HepG2 (cell line): ENCODE results near the gene EIF5B. TPM values are rescaled to one million over a fixed set of nuclear protein-coding genes. Genes with fewer than 3 reads are reported as not detected.

Experiments used
- FOSL1 ChIP-seq: sonication (generic); formaldehyde crosslinking; IDR thresholded peaks from 2 replicates; pipeline ENCODE4 v1.9.0; 2021; ENCODE audit warnings: missing genetic modification reagents, borderline replicate concordance
- HCFC1 ChIP-seq: fragments of 150-350 bp; IDR thresholded peaks from 2 replicates; pipeline ENCODE4 v1.6.1; 2014; ENCODE audit warnings: low read depth, low read length
- JUND ChIP-seq: sonication (generic); formaldehyde crosslinking; IDR thresholded peaks from 2 replicates; pipeline ENCODE4 v1.8.0; 2022; ENCODE audit warnings: mild to moderate bottlenecking, missing genetic modification reagents
- MTF2 ChIP-seq: sonication (generic); formaldehyde crosslinking; IDR thresholded peaks from 2 replicates; pipeline ENCODE4 v1.5.0; 2020; ENCODE audit warnings: missing genetic modification reagents, borderline replicate concordance
- NFIB ChIP-seq: sonication (generic); formaldehyde crosslinking; IDR thresholded peaks from 2 replicates; pipeline ENCODE4 v1.9.0; 2021; ENCODE audit warnings: missing genetic modification reagents, mild to moderate bottlenecking, borderline replicate concordance
- SCMH1 ChIP-seq: sonication (generic); formaldehyde crosslinking; IDR thresholded peaks from 2 replicates; pipeline ENCODE4 v1.9.0; 2021; ENCODE audit warnings: missing genetic modification reagents, mild to moderate bottlenecking, borderline replicate concordance
- THAP11 ChIP-seq: IDR thresholded peaks from 2 replicates; pipeline ENCODE4 v1.6.1; 2016; ENCODE audit warnings: missing biosample characterization, missing genetic modification reagents
- TP53 ChIP-seq: sonication (generic); formaldehyde crosslinking; conservative IDR thresholded peaks from 2 replicates; pipeline ENCODE4 v1.4.0; 2020; ENCODE audit warnings: missing genetic modification reagents
- U2AF2 ChIP-seq: fragments of 200-400 bp; formaldehyde crosslinking; IDR thresholded peaks from 2 replicates; pipeline ENCODE4 v1.6.1; 2017; ENCODE audit warnings: low read depth, mild to moderate bottlenecking, low read length
- ZBTB21 ChIP-seq: sonication (generic); formaldehyde crosslinking; IDR thresholded peaks from 2 replicates; pipeline ENCODE4 v1.4.0; 2020; ENCODE audit warnings: missing genetic modification reagents
- ZC3H13 ChIP-seq: sonication (generic); formaldehyde crosslinking; IDR thresholded peaks from 2 replicates; pipeline ENCODE4 v1.8.1; 2023; ENCODE audit warnings: mild to moderate bottlenecking, missing genetic modification reagents, moderate library complexity
- ZNF768 ChIP-seq: sonication (generic); formaldehyde crosslinking; IDR thresholded peaks from 2 replicates; pipeline ENCODE4 v1.4.0; 2020; ENCODE audit warnings: missing genetic modification reagents
- ZNF878 ChIP-seq: sonication (generic); formaldehyde crosslinking; IDR thresholded peaks from 2 replicates; pipeline ENCODE4 v1.8.1; 2023; ENCODE audit warnings: mild to moderate bottlenecking, missing genetic modification reagents, moderate library complexity
- polyA plus RNA-seq, 8 experiments: library from polyadenylated mRNA; depleted of rRNA in 3 of 8; stranded (reverse) in 7 of 8; unstranded in 1 of 8; fragments of >200 nt; fragmentation: Illumina TruSeq in 4 of 8; extraction: Trizol in 4 of 8; gene quantifications; 2 replicates each; pipeline versions ENCODE4 v1.2.1 to v1.2.3, GENCODE V29; 2011 to 2016; ENCODE audit warnings: low read depth in 4 of 8, missing spikeins in 1 of 8, mixed read lengths in 1 of 8; ENCODE audit not compliant: insufficient read depth in 1 of 8
- total RNA-seq, 5 experiments: library from RNA; depleted of rRNA; stranded (reverse); fragments of >200 nt; fragmentation: Illumina TruSeq; extraction: Trizol; gene quantifications; 2 replicates each; pipeline ENCODE4 v1.2.3, GENCODE V29; 2016; ENCODE audit warnings: low read depth in 1 of 5
- TF ChIP-seq, protein P1 (sequence below): sonication (generic); formaldehyde crosslinking; conservative IDR thresholded peaks from 2 replicates; pipeline ENCODE4 v1.8.0; 2022; ENCODE audit warnings: missing genetic modification reagents
- TF ChIP-seq, protein P2 (sequence below): sonication (generic); formaldehyde crosslinking; IDR thresholded peaks from 2 replicates; pipeline ENCODE4 v1.5.0; 2020; ENCODE audit warnings: missing genetic modification reagents
- TF ChIP-seq, protein P3 (sequence below): sonication (generic); formaldehyde crosslinking; IDR thresholded peaks from 2 replicates; pipeline ENCODE4 v1.4.0; 2020; ENCODE audit warnings: missing genetic modification reagents
- TF ChIP-seq, protein P4 (sequence below): sonication (generic); formaldehyde crosslinking; conservative IDR thresholded peaks from 2 replicates; pipeline ENCODE4 v1.4.0; 2020; ENCODE audit warnings: mild to moderate bottlenecking, missing genetic modification reagents, moderate library complexity
- TF ChIP-seq, protein P5 (sequence below): sonication (generic); formaldehyde crosslinking; IDR thresholded peaks from 2 replicates; pipeline ENCODE4 v1.5.1; 2020; ENCODE audit warnings: missing genetic modification reagents, mild to moderate bottlenecking, borderline replicate concordance

Gene EIF5B
- total and polyA plus RNA-seq, 2 of the 13 experiments (the other 11 are each of a cell fraction or from before 2014, with no cell fraction given): 8.8 to 32.1 TPM

DNA sequence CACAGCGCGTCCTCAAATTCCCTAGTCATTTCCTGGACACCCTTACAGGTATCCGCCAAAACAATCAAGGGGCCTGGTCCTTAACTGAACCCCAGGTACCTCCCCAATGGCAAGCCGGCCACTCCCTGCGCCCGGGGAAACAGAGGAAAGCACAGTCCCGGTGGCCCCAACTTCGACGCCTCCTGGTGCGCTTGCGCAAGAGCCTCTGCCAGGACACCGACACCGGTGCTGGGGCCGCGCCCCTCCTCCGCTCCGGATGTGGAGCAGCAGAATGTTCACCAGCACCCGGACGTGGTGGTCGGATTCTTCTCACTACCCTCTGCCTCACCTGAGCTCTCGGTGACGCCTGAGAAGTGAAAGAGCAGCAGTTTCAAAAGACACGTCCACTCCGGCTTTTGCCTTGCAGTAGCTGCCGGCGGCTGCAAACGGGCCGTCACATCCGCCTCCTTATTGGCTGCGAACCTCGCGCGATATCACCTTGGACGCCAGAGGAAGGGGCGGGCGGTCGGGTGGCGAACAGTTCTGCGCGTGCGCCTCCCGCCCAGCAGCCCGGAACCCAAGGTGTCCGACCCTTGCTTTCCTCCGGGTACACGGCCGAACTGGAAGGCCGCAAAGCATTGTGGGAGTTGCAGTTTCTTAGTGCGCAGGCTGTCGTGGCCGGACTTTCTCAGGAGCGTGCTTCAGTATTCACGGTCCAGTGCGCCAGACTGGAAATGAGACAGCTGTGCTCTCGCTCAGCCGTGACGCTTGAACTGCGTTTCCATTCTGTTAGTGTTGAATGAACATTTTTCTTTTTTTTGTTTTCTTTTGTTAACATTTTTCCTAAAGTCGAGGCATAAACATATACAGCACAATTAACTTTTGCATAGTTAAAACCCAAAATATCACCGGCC is 1.0 kb upstream of the EIF5B start, which contains the start of gene TXNDC9 (continued):
- no peak for TF ChIP-seq FOSL1 (CRISPR knock-in tag)
- TF ChIP-seq JUND (CRISPR knock-in tag): no peak; the same call in 1 of the 2 replicates
- 0 out of 2 replicates have a peak, but pooled peaks have one; percentile 53 for TF ChIP-seq MTF2 (CRISPR knock-in tag)
- no peak for TF ChIP-seq NFIB (CRISPR knock-in tag)
- 0 out of 2 replicates have a peak, but pooled peaks have one; percentile 18 for TF ChIP-seq U2AF2
- peak; percentile 99 for TF ChIP-seq THAP11 (CRISPR knock-in tag)
- TF ChIP-seq ZNF768 (CRISPR knock-in tag): peak; percentile 56; the same call in 1 of the 2 replicates
- TF ChIP-seq TP53 (CRISPR knock-in tag): peak; percentile 18; the same call in 1 of the 2 replicates
- TF ChIP-seq, protein P1, sequence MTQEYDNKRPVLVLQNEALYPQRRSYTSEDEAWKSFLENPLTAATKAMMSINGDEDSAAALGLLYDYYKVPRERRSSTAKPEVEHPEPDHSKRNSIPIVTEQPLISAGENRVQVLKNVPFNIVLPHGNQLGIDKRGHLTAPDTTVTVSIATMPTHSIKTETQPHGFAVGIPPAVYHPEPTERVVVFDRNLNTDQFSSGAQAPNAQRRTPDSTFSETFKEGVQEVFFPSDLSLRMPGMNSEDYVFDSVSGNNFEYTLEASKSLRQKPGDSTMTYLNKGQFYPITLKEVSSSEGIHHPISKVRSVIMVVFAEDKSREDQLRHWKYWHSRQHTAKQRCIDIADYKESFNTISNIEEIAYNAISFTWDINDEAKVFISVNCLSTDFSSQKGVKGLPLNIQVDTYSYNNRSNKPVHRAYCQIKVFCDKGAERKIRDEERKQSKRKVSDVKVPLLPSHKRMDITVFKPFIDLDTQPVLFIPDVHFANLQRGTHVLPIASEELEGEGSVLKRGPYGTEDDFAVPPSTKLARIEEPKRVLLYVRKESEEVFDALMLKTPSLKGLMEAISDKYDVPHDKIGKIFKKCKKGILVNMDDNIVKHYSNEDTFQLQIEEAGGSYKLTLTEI (CRISPR knock-in tag): no peak
- peak; percentile 97 for TF ChIP-seq HCFC1
- TF ChIP-seq, protein P2, sequence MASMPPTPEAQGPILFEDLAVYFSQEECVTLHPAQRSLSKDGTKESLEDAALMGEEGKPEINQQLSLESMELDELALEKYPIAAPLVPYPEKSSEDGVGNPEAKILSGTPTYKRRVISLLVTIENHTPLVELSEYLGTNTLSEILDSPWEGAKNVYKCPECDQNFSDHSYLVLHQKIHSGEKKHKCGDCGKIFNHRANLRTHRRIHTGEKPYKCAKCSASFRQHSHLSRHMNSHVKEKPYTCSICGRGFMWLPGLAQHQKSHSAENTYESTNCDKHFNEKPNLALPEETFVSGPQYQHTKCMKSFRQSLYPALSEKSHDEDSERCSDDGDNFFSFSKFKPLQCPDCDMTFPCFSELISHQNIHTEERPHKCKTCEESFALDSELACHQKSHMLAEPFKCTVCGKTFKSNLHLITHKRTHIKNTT (CRISPR knock-in tag): peak; percentile 21; the same call in 1 of the 2 replicates
- TF ChIP-seq ZC3H13 (CRISPR knock-in tag): no peak; the same call in 1 of the 2 replicates
- no peak for TF ChIP-seq SCMH1 (CRISPR knock-in tag)
- TF ChIP-seq ZBTB21 (CRISPR knock-in tag): peak; percentile 34; the same call in 1 of the 2 replicates
- TF ChIP-seq, protein P3, sequence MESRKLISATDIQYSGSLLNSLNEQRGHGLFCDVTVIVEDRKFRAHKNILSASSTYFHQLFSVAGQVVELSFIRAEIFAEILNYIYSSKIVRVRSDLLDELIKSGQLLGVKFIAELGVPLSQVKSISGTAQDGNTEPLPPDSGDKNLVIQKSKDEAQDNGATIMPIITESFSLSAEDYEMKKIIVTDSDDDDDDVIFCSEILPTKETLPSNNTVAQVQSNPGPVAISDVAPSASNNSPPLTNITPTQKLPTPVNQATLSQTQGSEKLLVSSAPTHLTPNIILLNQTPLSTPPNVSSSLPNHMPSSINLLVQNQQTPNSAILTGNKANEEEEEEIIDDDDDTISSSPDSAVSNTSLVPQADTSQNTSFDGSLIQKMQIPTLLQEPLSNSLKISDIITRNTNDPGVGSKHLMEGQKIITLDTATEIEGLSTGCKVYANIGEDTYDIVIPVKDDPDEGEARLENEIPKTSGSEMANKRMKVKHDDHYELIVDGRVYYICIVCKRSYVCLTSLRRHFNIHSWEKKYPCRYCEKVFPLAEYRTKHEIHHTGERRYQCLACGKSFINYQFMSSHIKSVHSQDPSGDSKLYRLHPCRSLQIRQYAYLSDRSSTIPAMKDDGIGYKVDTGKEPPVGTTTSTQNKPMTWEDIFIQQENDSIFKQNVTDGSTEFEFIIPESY: peak; percentile 71
- TF ChIP-seq, protein P4, sequence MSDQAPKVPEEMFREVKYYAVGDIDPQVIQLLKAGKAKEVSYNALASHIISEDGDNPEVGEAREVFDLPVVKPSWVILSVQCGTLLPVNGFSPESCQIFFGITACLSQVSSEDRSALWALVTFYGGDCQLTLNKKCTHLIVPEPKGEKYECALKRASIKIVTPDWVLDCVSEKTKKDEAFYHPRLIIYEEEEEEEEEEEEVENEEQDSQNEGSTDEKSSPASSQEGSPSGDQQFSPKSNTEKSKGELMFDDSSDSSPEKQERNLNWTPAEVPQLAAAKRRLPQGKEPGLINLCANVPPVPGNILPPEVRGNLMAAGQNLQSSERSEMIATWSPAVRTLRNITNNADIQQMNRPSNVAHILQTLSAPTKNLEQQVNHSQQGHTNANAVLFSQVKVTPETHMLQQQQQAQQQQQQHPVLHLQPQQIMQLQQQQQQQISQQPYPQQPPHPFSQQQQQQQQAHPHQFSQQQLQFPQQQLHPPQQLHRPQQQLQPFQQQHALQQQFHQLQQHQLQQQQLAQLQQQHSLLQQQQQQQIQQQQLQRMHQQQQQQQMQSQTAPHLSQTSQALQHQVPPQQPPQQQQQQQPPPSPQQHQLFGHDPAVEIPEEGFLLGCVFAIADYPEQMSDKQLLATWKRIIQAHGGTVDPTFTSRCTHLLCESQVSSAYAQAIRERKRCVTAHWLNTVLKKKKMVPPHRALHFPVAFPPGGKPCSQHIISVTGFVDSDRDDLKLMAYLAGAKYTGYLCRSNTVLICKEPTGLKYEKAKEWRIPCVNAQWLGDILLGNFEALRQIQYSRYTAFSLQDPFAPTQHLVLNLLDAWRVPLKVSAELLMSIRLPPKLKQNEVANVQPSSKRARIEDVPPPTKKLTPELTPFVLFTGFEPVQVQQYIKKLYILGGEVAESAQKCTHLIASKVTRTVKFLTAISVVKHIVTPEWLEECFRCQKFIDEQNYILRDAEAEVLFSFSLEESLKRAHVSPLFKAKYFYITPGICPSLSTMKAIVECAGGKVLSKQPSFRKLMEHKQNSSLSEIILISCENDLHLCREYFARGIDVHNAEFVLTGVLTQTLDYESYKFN (CRISPR knock-in tag): peak; percentile 54
- TF ChIP-seq, protein P5, sequence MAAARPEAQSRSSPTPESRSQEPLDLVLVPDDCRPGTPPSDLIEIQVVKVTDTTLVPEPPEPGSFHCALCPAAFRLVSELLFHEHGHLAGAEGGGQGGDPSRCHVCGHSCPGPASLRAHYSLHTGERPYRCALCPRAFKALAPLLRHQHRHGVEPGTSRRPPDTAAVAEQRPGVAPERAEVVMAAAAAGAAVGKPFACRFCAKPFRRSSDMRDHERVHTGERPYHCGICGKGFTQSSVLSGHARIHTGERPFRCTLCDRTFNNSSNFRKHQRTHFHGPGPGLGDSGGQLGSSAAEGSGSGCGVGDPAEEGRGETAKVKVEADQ: peak; percentile 85
- no peak for TF ChIP-seq ZNF878 (CRISPR knock-in tag)
